HG03342 (cell line): ENCODE results near the gene GRIN2C.
"Not testable (repeated sequence)": the region's sequence is repeated elsewhere in the genome, so short reads cannot be mapped to it uniquely, and the experiment has no call there.

Experiments used
- ATAC-seq: cut with Tn5 transposase; IDR thresholded peaks from one replicate; pipeline ENCODE4 v1.9.1; 2021; ENCODE audit warnings: mild to moderate bottlenecking, moderate library complexity; ENCODE audit not compliant: unreplicated experiment

Gene GRIN2C

GRCh38 chr17:74859459-74860228 is at the start of gene GRIN2C:
GRIN2C (minus strand) TSS chr17:74859885; CDS start chr17:74855092, 4,793 bp downstream.
- ATAC-seq: no peak

DNA sequence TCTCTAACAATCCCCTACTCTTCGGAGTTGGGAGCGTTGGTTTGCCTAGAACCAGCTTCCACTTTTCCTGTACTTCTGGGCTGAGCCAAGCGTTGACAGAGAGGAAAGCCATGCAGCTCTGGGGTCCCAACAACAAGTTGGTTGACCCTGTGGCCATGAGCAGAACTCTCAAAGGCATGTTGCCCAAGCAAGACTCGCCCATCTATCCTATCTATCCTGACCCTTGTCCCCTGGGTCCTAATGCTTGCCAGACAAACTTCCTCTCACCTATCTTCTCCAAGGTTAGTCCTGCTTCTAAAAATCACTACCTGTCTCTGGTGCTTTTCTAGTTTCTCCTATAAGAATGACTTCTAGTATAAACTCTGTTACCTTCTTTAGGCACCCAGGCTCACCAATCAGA is 49.4 kb upstream of the GRIN2C start:
- not testable (repeated sequence) for ATAC-seq

DNA sequence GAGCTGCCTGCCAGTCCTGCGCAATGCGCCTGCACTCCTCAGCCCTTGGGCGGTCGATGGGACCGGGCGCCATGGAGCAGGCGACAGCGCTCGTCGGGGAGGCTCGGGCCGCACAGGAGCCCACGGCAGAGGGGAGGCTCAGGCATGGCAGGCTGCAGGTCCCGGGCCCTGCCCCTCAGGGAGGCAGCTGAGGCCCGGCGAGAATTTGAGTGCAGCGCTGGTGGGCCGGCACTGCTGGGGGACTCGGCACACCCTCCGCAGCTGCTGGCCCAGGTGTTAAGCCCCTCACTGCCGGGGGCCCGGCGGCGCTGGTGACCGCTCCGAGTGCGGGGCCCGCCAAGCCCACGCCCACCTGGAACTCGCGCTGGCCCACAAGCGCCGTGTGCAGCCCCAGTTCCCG is 47.3 kb upstream of the GRIN2C start:
- ATAC-seq: no peak

DNA sequence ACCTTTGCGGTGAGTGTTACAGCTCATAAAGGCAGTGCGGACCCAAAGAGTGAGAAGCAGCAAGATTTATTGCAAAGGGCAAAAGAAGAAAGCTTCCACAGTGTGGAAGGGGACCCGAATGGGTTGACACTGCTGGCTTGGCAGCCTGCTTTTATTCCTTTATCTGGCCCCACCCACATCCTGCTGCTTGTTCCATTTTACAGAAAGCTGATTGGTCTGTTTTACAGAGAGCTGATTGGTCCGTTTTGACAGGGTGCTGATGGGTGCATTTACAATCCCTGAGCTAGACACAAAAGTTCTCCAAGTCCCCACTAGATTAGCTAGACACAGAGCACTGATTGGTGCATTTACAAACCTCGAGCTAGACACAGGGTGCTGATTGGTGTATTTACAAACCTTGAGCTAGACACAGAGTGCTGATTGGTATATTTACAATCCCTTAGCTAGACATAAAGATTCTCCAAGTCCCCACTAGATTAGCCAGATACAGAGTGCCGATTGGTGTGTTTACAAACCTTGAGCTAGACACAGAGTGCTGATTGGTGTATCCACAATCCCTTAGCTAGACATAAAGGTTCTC is 46.6 kb upstream of the GRIN2C start:
- not testable (repeated sequence) for ATAC-seq

DNA sequence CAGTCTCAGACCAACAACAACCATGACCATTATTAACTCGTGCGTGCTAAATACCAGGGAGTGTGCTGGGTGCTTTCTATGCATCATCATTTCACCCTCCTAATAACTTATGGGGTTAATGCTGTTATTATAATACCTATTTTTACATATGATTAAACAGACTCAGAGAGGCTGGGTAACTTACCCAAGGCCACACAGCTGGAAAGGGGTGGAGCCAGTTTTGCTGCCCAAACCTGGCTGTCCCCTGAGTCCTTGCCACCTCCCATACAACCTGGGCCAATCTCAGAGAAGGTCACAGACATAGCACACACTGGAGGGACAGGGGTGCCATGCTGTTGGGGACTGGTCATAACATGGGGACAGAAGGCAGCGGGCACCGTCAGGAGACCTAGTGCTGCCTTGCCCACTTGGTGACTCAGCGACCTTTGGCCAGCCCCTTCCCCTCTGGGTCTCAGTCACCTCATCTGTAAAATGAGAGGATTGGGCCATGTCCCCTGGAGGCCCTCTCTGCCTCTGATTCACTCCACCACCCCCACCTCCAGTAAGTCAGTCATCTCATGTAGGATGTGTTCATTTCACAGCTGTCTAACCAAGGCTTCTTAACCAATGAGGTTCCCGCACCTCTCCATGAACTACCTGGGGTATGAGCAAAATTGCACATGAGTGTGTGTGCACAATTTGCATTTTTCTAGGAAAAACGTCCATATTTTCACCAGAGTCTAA is 45.2 kb upstream of the GRIN2C start:
- ATAC-seq: no peak

DNA sequence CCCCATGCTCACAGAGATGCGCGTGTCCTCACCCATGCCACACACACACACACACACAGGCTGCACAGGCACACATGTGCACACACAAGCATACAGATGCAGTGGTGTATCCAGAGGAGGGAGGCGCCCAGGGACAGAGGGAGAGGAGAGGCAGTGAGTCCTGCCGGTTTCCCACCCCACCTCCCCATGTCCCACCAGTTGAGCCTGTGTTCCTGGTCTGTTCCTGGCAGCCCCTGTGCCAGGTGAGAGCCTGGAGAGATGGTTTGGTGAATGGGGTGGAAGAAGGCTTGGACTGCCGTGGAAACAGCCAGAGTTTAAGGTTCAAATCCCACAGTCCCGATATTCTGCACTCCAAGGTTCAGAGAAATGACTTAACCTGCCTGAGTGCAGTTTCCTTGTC is 44.0 kb upstream of the GRIN2C start:
- no peak for ATAC-seq

GRCh38 chr17:74903034-74903433 is 43.3 kb upstream of the GRIN2C start:
- ATAC-seq: no peak

DNA sequence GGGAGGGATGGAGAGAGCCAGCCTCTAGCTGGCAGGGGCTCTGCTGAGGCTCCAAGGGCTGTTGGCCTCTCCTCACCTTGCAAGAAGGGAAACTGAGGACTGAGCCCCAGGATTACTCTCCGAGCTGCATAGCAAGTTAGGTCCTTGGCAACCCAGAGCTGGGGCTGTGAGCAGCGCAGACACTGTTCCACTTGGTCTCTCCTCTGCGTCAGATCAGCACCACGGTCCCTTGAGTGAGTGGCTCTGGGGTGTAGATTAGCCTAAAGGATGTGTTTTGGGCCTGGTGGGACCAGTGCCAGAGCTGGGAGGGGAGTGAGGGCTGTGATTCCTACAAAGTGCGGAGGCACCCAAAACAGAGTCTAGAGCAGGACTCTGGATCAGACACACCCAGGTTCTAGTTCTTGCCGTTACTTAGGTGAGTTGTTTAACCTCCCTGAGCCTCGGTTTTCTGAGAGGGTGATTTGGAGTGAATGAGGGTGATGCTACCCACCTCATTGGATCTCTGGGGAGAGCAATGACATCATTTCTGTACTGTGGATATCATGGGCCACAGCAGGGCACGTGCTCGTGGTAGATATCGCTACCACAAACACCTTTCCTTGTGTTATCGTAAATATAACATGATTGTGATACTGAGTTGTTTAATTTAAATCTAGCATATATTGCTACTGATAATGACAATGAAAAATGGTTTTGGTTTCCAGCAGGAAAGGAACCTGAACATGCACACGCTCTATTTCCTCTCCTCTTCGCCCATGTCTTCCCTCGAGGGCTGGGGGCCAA is 41.9 kb upstream of the GRIN2C start:
- no peak for ATAC-seq

DNA sequence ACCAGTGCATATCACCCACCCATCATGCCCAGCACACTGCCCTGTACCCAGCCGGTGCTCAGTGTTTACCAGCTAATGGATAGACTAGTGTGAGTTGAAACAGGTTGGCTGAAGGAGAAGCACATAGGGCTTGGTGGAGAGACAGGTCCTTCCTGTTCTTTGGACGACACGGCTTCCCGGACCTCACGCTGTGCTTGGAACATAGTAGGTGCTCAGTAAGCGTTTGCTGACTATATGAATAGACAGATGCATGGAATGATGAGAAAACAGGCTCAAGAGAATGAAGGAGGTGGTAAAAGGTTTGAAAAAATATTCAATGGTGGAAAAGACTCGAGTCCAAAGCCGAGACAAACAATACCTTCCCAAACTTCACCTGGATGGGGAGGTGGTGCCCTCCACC is 40.5 kb upstream of the GRIN2C start:
- ATAC-seq: no peak

DNA sequence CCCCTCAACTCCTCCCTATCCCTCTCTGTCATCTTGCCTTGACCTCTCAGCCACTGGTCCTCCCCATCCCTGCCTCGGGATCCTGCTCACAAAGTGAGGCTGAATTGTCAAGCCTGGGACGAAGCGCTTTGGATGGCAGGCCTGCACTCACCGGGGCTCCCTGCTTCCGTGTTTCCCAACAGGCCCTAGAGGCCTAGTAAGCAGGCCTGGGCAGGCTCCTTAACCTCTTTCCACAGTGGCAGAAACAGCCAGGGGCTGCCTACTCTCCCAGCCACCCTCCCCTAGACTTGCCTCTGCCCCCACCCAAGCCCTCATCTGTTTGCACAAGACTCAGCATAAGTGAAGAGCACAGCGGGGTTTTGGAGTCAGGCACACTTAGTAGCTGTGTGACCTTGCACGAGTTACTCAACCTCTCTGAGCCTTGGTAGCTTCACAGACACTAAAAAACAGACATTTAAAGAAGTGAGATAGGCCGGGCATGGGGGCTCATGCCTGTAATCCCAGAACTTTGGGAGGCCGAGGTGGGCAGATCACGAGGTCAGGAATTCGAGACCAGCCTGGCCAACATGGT is 38.8 kb upstream of the GRIN2C start:
- ATAC-seq: no peak

- ATAC-seq: no peak
Measured at GRCh38 chr17:74893936-74894671, 34.4 kb upstream of the GRIN2C start.

- ATAC-seq: no peak
Measured at GRCh38 chr17:74892974-74893911, 33.6 kb upstream of the GRIN2C start, which contains the start of gene FADS6. FADS6 (minus strand) TSS chr17:74893633; CDS start chr17:74893595, 38 bp downstream.

DNA sequence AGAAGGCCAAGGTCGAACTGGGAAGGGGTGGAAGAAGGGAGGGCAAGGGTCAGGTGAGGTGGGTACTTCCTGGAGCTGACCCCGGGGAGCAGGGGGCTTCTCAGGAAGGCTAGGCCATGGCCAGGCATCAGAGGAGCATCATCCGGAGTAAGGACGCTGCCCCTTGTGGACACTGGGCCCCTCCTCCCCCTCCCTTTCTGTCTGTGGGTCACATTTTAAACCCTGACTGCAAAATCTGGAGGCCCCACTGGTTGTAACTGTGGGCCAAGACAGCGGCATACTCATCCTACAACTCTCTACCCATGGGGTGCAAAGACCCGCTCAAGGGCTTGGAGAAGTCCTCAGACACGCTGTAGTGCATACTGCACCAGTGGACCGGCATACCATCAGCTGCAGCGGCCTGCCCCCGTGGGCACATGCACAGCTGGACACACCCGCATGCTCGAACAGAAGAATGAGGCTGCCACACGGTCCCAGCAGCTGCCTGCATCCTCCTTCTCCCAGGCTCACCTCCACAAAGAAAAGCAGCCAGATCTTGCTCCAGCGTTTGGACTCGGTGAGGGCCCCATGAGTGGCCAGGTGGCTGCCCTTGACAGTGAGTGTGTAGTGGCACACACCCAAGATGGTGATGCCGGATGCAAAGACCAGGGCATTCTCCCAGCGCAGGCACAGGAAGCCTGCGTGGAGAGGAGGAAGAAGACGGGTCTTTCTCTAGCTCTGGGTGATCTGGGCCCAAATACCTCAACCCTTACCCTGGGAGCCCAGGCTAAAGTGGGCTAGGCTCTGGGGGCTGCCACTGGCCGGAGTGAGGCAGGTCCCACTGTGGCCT is 32.5 kb upstream of the GRIN2C start:
- no peak for ATAC-seq

DNA sequence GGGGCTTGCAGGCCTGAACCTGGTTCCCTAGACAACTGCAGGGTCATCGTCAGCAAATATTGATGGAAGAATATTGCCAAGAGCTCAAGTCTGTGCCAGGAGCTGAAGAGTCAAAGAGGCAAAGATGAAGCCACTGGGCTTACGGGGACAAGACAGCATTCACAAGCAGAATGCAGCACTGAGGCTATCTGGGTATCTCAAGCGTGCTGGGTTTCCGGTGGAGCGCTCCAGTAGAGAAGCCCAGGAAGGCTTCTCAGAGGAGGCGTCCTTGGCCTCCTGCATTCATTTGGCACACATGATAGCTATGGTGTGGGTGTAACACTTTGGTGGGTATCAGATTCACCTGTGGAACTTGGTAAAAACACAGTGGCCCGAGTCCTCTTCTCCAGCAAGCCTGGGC is 30.9 kb upstream of the GRIN2C start:
- no peak for ATAC-seq

DNA sequence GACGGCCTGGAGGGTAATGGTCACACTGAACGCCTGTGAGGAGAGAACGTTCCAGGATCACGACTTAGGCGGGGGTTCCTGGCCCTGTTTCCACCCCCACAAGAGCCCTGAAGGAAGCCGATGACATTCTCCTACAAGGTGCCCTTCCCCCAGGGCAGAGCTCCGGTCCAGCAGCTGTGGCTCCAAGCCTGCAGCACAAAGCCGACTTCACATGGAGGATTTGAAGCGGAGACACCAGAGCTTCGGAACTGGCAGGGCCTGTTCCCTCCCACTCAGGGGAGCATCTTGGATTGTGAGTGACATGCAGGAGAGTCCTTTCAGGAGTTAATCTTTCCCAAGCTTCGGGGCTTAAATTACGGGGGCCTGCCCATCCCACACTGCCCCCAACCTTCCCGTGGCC is 28.8 kb upstream of the GRIN2C start:
- no peak for ATAC-seq

DNA sequence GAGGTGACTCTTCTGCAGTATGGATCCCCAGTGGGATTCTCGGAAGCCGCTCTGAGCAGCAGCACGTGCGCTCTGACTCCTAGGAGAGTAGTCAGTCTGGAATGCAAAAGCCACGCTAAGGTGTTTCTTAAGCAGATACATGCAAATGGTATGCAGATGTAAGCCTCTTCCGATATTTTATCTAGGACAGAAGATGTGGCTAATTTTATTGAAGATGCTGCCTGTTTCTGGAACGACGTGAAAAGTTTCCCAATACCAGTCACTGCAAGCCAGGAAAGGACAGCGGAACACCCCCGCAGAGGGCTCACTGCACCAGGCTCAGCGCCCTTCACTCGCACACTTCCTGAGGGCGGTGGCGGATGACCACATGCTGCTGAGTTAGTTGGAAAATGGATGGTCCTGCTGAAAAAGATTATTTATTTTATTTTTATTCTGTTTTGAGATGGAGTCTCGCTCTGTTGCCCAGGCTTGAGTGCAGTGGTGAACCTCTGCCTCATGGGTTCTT is 23.6 kb upstream of the GRIN2C start:
- ATAC-seq: no peak

- no peak for ATAC-seq
Measured at GRCh38 chr17:74882517-74883240, 23.0 kb upstream of the GRIN2C start.
